Measurements from ENCODE around the gene GPR155.

The GPR155 gene, protein sequence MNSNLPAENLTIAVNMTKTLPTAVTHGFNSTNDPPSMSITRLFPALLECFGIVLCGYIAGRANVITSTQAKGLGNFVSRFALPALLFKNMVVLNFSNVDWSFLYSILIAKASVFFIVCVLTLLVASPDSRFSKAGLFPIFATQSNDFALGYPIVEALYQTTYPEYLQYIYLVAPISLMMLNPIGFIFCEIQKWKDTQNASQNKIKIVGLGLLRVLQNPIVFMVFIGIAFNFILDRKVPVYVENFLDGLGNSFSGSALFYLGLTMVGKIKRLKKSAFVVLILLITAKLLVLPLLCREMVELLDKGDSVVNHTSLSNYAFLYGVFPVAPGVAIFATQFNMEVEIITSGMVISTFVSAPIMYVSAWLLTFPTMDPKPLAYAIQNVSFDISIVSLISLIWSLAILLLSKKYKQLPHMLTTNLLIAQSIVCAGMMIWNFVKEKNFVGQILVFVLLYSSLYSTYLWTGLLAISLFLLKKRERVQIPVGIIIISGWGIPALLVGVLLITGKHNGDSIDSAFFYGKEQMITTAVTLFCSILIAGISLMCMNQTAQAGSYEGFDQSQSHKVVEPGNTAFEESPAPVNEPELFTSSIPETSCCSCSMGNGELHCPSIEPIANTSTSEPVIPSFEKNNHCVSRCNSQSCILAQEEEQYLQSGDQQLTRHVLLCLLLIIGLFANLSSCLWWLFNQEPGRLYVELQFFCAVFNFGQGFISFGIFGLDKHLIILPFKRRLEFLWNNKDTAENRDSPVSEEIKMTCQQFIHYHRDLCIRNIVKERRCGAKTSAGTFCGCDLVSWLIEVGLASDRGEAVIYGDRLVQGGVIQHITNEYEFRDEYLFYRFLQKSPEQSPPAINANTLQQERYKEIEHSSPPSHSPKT

DNA sequence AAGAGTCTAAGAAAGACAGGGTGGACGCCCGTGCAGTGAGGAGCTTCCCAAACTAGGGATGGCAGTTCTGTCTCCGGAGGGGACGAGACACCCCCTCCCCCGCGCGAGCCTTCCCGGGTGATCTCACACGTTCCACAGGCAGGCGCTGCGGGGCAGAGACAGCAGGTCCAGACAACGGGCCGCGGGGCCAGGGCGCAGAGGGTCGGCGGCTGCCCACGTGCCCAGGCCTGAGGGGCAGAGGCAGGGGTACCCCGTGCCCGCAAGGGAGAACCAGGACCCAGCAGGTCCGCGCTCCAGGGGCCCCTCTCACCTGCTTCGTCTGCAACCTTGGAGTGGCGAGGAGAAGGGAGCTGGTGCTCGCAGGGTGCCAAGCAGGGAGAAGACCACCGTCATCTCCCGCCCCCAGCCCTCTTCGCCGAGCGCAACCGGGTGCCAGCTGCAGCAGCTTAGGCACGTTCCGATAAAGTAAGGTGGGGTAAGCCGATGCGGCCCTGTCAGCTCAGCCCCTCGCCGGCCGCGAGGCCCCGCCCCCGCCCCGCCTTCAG, at the start of gene GPR155:
Gene GPR155 (minus strand): TSS at position 467 of the 545 bp plus-strand sequence. CDS start 5,073 bp downstream, outside the sequence.
- DNase-seq (ENCODE audit: low read depth): no peak

DNA sequence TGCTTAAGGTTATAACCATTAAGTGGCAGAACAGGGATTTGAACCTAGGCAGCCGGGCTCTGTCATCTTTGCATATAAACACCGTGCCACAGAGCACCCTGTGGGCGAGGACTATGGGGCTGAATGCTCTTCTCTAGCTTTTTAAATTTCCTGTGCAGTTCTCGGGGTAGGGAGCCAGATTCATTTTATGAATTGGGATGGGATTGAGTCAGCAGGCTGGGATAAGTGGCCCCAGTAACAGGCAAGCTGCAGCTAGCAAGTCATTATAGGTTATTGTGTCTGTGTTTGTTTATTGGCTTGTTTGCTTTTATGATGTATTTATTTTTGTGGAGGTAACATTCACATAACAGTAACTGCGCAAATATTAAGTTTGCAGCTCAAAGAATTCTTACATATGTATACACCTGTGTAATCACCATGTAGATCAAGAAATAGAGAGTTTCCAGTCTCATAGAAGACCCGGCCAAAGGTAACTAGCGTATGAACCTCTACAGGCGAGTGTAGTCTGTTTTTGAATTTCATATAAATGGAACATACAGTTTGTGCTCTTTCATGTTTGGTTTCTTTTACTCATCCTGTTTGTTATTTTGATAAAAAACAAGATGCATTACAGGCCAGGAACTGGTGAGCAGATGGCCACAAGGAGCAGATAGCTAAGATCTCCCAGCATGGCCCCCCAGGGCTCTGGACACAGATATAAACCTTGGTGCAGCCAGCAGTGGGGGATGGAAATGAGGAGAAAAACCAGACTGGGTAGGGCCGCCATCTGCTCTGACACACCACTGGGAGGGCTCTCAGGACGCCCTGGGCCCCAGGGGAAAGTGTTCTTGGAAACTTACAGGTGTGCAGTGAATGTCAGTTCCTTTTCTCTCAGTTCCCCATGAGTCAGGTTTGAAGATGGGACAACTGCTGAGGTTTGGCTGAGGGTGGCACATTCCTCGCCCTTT, 49.2 kb upstream of the GPR155 start:
- DNase-seq (ENCODE audit: low read depth): no peak

GRCh38 chr2:174535083-174535482, 48.3 kb upstream of the GPR155 start:
- DNase-seq (ENCODE audit: low read depth): no peak

DNA sequence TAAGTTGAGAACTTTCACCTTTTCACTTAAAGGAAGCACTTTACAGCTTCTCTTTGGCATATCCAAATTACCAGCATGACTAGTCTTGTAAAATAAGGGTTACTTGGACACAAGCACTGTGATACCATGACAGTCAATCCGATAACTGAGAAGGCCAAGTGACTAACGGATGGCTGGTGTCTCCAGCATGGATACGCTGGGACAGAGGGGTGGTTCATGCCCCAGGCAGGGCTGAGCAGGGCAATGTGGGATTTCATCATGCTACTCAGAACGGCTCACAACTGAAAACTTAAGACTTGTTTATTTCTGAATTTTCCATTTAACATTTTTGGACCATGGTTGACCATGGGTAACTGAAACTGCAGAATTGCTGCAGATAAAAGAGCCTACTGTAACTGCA, 43.1 kb upstream of the GPR155 start:
- no peak for DNase-seq (ENCODE audit: low read depth)

- DNase-seq (ENCODE audit: low read depth): no peak
Observed at GRCh38 chr2:174527959-174528358, 41.1 kb upstream of the GPR155 start.

DNA sequence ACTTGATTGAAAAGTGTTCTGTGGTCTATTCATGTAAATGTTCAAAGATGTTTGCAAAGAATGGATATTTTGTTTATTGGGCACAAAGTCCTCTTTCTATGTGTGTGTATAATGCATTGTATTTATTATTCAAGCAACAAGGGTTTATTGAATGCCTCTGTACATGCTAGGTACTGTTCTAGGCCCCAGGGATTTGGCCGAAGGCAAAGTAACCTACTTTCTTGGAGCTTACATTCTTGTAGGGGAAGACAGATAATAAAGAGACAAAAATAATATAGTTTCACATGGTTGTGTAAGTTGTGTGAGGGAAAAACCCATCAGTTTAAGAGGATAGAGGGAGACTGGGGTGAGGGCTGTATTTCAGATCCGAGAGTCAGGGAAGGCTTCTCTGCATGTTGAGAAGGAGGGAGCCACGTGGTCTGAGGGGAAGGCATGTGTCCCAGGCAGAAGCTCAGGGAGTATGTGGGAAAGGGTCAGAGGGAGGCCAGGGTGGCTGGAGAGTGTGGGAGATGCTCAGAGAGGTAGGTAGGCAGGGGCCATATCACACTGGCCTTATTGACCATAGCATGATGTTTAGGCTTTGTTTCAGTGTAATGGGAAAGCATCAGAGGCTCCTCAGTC, 40.4 kb upstream of the GPR155 start:
- no peak for DNase-seq (ENCODE audit: low read depth)

GRCh38 chr2:174524527-174524926, 37.7 kb upstream of the GPR155 start:
- DNase-seq (ENCODE audit: low read depth): no peak

- DNase-seq (ENCODE audit: low read depth): no peak
Observed at GRCh38 chr2:174522553-174522952, 35.7 kb upstream of the GPR155 start.

GRCh38 chr2:174518395-174518794, 31.6 kb upstream of the GPR155 start:
- DNase-seq (ENCODE audit: low read depth): no peak

GRCh38 chr2:174516501-174517378, 29.9 kb upstream of the GPR155 start:
- DNase-seq (ENCODE audit: low read depth): no peak

DNA sequence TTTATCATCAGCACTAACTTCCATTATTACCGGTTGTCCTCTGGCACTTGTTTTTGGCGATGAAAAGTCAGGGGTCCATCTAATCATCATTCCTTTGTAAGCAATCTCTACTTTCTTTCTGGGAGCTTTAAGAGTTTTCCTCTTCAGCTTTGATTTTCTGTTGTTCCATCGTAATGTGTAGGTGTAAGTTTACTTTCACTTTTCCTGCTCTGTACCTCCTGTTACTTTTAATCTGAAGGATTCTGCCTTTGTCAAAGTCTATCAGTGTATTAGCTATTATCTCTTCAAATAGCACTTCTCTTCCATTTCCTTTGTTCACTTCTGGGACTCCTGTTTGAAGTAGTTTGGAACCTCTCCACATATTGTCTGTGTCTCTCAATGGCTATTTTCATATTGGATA, 25.5 kb upstream of the GPR155 start:
- DNase-seq (ENCODE audit: low read depth): no peak

DNA sequence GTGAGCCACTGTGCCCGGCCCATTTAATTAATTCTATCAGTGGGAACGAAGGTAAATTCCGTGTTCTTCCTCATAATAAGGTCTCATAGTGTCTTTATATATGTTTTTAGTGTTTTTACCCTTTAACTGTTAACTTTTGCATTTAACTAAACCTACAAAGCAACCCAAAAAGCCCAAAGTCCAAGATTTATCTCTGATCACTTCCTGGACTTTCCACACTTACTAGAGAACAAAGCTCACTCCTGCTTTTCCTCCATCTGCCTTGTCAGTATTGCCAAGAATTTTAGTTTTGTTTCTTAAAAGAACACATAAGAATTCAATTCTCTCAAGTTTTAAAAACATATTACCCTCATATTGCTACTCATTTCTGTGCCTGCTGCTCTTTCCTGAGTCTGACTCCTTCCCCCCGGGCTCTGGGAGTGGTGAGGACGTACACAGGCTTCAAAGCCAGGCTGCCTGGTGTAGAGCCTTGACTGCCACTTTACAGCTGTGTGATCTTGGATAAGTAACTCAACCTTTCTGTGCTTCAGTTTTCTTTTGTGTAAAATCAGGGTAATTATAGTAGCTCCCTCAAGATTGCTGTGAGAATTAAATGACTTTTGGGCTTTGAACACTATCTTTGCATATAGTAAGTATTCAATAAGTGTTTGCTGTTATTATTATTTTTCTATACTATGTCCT, 24.9 kb upstream of the GPR155 start:
- DNase-seq (ENCODE audit: low read depth): no peak

GRCh38 chr2:174510583-174511189, 23.9 kb upstream of the GPR155 start:
- DNase-seq (ENCODE audit: low read depth): peak; percentile 20

GRCh38 chr2:174503161-174503809, 16.5 kb upstream of the GPR155 start:
- DNase-seq (ENCODE audit: low read depth): no peak

DNA sequence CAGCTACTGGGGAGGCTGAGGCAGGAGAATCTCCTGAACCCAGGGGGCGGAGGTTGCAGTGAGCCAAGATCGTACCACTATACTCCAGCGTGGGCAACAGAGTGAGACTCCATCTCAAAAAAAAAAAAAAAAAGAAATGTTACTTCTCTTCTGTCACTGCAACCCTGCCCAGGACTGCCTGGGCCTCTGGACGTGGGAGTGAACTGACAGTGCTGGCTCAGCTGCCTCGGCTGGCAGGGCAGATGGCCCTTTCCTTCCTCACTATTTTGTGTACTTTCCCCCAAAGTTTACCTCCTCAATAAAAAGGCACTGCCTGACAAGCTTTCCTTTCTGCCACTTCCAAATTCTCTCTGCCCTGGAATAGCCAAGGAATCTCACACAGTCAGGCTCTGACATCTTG, 12.5 kb upstream of the GPR155 start:
- DNase-seq (ENCODE audit: low read depth): no peak

GRCh38 chr2:174495365-174496012, 8.7 kb upstream of the GPR155 start:
- no peak for DNase-seq (ENCODE audit: low read depth)

DNA sequence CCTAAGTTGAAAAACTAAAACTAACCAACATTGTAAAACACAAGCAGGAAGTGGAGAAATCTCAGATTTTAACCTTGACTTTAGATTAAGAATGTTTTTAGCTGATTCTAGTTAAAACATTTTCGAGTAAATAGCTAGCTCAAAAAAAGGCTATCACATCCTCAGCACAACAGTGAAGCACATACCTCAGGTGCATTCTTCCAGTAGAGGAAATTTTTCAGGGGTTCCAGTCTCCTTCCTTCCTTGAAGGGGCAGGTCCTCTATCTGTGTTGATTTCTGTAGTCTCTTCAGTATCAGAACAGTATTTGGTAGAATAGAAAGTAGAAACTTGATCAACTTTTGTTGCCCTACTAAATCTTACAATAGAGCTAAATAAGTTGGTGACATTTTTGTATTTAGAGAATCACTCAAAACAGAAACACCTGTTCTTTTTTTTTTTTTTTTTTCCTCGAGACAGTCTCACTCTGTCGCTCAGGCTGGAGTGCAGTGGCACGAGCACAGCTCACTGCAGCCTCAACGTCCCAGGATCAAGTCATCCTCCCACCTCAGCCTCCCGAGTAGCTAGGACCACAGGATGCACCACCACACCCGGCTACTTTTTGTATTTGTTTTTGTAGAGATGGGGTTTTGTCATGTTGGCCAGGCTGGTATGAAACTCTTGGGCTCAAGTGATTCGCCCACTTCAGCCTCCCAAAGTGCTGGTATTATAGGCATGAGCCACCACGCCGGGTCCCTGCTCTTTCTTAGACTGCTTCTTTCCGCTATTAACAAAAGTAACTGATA, 6.9 kb upstream of the GPR155 start:
- DNase-seq (ENCODE audit: low read depth): no peak
